PC-3 (cell line): ENCODE data around the gene DUS3L.

Source experiments
- CTCF ChIP-seq: fragments of 300-600 bp; sonication (generic); conservative IDR thresholded peaks from 2 replicates; pipeline ENCODE4 v1.5.1; 2017; ENCODE audit warnings: antibody characterized with exemption, low read depth, mild to moderate bottlenecking, low read length
- EZH2 ChIP-seq: fragments of 300-600 bp; sonication (generic); IDR thresholded peaks from one replicate; pipeline ENCODE4 v1.6.1; 2017; ENCODE audit warnings: antibody characterized with exemption, mild to moderate bottlenecking, low read length; ENCODE audit not compliant: unreplicated experiment
- EZH2phosphoT487 ChIP-seq: fragments of 300-600 bp; sonication (generic); IDR thresholded peaks from 2 replicates; pipeline ENCODE4 v1.6.1; 2018; ENCODE audit warnings: mild to moderate bottlenecking, antibody characterized with exemption, low read length, borderline replicate concordance

DNA sequence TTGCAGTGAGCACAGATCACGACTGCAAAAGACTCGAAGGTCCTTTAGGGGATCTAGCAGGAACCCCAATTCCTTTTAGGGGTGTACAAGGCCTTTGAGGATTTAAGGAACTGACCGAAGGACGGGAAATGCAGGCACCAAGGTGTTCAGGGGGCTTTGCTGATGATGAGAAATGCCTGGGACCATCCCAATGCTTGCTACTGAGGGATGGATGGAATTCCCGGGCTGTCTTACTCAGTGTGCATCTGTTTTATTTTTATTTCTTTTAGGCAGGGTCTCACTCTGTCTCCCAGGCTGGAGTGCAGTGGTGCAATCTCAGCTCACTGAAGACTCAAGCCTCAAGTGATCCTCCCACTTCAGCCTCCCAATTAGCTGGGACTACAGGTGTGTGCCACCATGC, 17.7 kb downstream of the DUS3L start:
- TF ChIP-seq CTCF = no peak
- no peak for TF ChIP-seq EZH2phosphoT487
- TF ChIP-seq EZH2 = no peak
